Small intestine (tissue), 7 donors: ENCODE data around the gene YWHAG. TPM values are rescaled to one million over a fixed set of nuclear protein-coding genes. Genes with fewer than 3 reads are reported as not detected.

Source experiments
- DNase-seq, 2 donors: peaks; one replicate each; pipeline versions ENCODE4 v3.0.0 to v3.0.0-alpha.2; 2013
- FAIRE-seq: peaks from 2 replicates; lab custom pipeline; 2012; peaks lifted over from hg19 to GRCh38; lab: Jason Lieb, UNC
- H3K27ac ChIP-seq, 3 donors: one replicate each; pipeline ENCODE4 v1.5.1; 2013; ENCODE audit warnings: low read length in 2 of 3, mild to moderate bottlenecking in 2 of 3, control low read depth in 1 of 3, inconsistent platforms in 1 of 3, low read depth in 1 of 3, moderate library complexity in 1 of 3
- H3K27me3 ChIP-seq, 3 donors: one replicate each; pipeline ENCODE4 v1.6.1; 2013; ENCODE audit warnings: low read length in 3 of 3, inconsistent platforms in 1 of 3; ENCODE audit not compliant: control insufficient read depth in 3 of 3, insufficient read depth in 3 of 3
- H3K36me3 ChIP-seq, 3 donors: one replicate each; pipeline ENCODE4 v1.6.1; 2013; ENCODE audit warnings: low read length in 3 of 3, inconsistent platforms in 1 of 3, low read depth in 1 of 3, mild to moderate bottlenecking in 1 of 3, moderate library complexity in 1 of 3; ENCODE audit not compliant: control insufficient read depth in 3 of 3, insufficient read depth in 2 of 3
- H3K4me1 ChIP-seq, 3 donors: one replicate each; pipeline ENCODE4 v1.6.1; 2013; ENCODE audit warnings: low read length in 2 of 3, inconsistent platforms in 1 of 3, low read depth in 1 of 3, mild to moderate bottlenecking in 1 of 3, moderate library complexity in 1 of 3; ENCODE audit not compliant: control insufficient read depth in 3 of 3, insufficient read depth in 2 of 3
- H3K4me3 ChIP-seq, 3 donors: one replicate each; pipeline ENCODE4 v1.5.1; 2013; ENCODE audit warnings: low read length in 3 of 3, control low read depth in 1 of 3, inconsistent platforms in 1 of 3, low read depth in 1 of 3, mild to moderate bottlenecking in 1 of 3, moderate library complexity in 1 of 3
- H3K9me3 ChIP-seq, 2 donors: one replicate each; pipeline ENCODE4 v1.6.1; 2013; ENCODE audit warnings: low read depth in 1 of 2, low read length in 1 of 2; ENCODE audit not compliant: control insufficient read depth in 2 of 2, insufficient read depth in 1 of 2
- WGBS, 3 donors: extraction: QIAGEN DNeasy Blood & Tissue Kit; methylation state at CpG; one replicate each; pipeline ENCODE4 v1.1.7; 2013; 5-methylcytosine and 5-hydroxymethylcytosine counted together
- polyA plus RNA-seq, 4 donors: library from polyadenylated mRNA; stranded (reverse) in 3 of 4; unstranded in 1 of 4; fragments of 200-250 nt in 3 of 4; fragments of 120-200 nt in 1 of 4; gene quantifications; one replicate each; pipeline versions ENCODE4 v1.2.1 to v1.2.3, GENCODE V29; 2013
- donor health status: healthy with polysubstance abuse.
- donor health status: control.
- donor health status: control.
- donor health status: Bipolar disorder and iron deficiency.
- donor health status: healthy.

YWHAG gene
- polyA plus RNA-seq, 4 donors = 47.4 to 80.1 (median 54.5) TPM

GRCh38 chr7:76358011-76358480, 745 bp downstream of the YWHAG start:
- 0 to 1% (median 1%) methylated on average over 15 to 27 of the region's 27 CpGs for WGBS, 3 donors

DNA sequence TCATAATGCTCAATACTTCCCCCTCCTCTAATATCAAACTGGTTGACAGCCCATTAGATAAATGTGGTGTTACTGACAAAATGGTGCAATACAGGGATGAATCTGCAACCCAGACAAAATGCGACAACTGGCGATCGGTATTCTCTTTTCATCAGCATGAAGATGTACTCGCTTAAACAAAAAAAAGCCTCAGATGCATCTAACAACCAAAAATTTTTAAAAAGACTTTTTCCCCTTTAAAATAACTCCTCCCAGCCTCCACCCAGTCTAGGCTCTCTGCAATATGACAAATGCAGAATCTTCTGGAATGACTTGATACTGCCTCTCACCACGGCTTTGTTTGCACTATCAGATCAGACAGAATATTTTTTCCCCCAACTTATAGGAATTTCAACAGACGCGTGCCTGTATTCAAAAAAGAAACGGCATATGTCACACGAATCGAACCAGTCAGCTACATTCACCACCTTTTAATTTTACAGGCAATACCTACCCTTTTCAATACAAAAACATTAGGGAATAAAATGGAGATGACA, 1.2 kb downstream of the YWHAG start:
- Histone ChIP-seq H3K4me3 (peak overlapping the region; percentile 91 to 99 (median 94)), H3K9me3 (no peaks in the 10 kb centered on the region), H3K36me3 (peaks cover 0 to 6% (median 0%) of the 10 kb centered on the region in 3 donors), H3K27me3 (no peaks in the 10 kb centered on the region), H3K27ac (peak overlapping the region; percentile 95 to 99 (median 99)), H3K4me1 (peaks cover 0 to 11% (median 9%) of the 10 kb centered on the region in 3 donors)
- 1 to 2% (median 1%) methylated on average over 10 of the region's 10 CpGs for WGBS, 3 donors
- DNase-seq (peak in 1 of 2 donors; percentile 38), FAIRE-seq (no peak)

More at GRCh38 chr7:76358011-76358480, 745 bp downstream of the YWHAG start:
- Histone ChIP-seq H3K4me3 (peak overlapping the region; percentile 91 to 99 (median 94)), H3K36me3 (peaks cover 0 to 6% (median 0%) of the 10 kb centered on the region in 3 donors), H3K9me3 (no peaks in the 10 kb centered on the region), H3K27ac (peak overlapping the region; percentile 95 to 99 (median 99)), H3K27me3 (no peaks in the 10 kb centered on the region), H3K4me1 (peaks cover 0 to 11% (median 9%) of the 10 kb centered on the region in 3 donors)
- no peak for FAIRE-seq
- DNase-seq = peak; percentile 56 to 87

GRCh38 chr7:76356823-76357222, 2.0 kb downstream of the YWHAG start:
- Histone ChIP-seq H3K4me3 (peak overlapping the region in 1 of 3 donors; percentile 94), H3K9me3 (no peaks in the 10 kb centered on the region), H3K36me3 (peaks cover 0 to 9% (median 0%) of the 10 kb centered on the region in 3 donors), H3K27ac (peak overlapping the region in 1 of 3 donors; percentile 95), H3K4me1 (peaks cover 0 to 11% (median 9%) of the 10 kb centered on the region in 3 donors), H3K27me3 (no peaks in the 10 kb centered on the region)
- FAIRE-seq = no peak
- DNase-seq = peak; percentile 77 to 83
- WGBS, 3 donors = 14 to 49% (median 32%) methylated on average over 6 of the region's 6 CpGs

DNA sequence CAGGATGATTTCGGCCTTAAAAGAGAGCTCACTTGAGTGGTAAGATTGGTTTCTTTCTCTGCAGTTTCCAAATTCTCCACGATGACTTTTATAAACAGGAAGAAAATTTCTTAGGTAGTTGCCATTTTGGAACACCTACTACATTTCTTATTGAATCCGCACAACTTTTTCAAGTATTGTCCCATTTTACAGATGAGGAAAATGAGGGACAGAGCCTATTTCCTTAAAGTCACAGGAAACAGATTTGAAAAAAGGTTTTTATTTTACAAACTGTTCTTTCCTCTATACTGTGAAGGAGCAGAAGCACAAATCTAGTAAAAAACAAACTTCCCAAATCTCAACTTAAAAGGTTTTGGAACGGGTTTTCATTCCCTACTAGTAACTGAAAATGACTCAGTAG, 2.7 kb downstream of the YWHAG start:
- H3K27me3 ChIP-seq = no peaks in the 10 kb centered on the region
- peaks cover 0 to 12% (median 0%) of the 10 kb centered on the region in 3 donors for H3K36me3 ChIP-seq
- H3K9me3 ChIP-seq = no peaks in the 10 kb centered on the region
- H3K27ac ChIP-seq = no peak overlapping the region
- WGBS, 3 donors = 77 to 90% (median 80%) methylated on average over 4 of the region's 4 CpGs
- DNase-seq (no peak), FAIRE-seq (no peak)
- H3K4me3 ChIP-seq = no peak overlapping the region
- H3K4me1 ChIP-seq = peaks cover 0 to 11% (median 9%) of the 10 kb centered on the region in 3 donors

- Histone ChIP-seq H3K27me3 (no peaks in the 10 kb centered on the region), H3K4me1 (peaks cover 4 to 13% (median 9%) of the 10 kb centered on the region in 3 donors), H3K9me3 (no peaks in the 10 kb centered on the region), H3K36me3 (peaks cover 0 to 16% (median 0%) of the 10 kb centered on the region in 3 donors), H3K4me3 (no peak overlapping the region), H3K27ac (no peak overlapping the region)
- 87 to 92% (median 91%) methylated on average over 9 of the region's 9 CpGs for WGBS, 3 donors
- FAIRE-seq (no peak), DNase-seq (no peak)
These were observed 3.6 kb downstream of the YWHAG start for GRCh38 chr7:76354981-76355730.

- DNase-seq = no peak
These were observed 4.3 kb downstream of the YWHAG start for GRCh38 chr7:76354516-76354915.

DNA sequence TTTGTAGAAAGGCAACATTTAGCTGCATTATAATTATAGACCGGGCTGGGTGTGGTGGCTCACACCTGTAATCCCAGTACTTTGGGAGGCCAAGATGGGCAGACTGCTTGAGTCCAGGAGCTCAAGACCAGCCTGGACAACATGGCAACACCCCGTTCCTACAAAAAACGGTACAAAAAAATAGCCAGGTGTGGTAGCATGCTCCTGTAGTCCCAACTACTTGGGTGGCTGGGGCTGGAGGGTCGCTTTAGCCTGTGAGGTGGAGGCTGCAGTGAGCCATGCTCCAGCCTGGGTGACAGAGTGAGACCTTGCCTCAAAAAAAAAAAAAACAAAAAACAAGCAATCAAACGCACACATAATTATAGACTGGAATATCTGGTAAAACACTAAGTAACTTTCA, 5.0 kb downstream of the YWHAG start:
- Histone ChIP-seq H3K4me1 (peaks cover 3 to 9% (median 4%) of the 10 kb centered on the region in 3 donors), H3K27me3 (no peaks in the 10 kb centered on the region), H3K27ac (no peak overlapping the region), H3K9me3 (no peaks in the 10 kb centered on the region), H3K4me3 (no peak overlapping the region), H3K36me3 (peaks cover 0 to 25% (median 0%) of the 10 kb centered on the region in 3 donors)
- FAIRE-seq (no peak), DNase-seq (no peak)
- 96 to 97% (median 97%) methylated on average over 5 of the region's 5 CpGs for WGBS, 3 donors

More at GRCh38 chr7:76354516-76354915, 4.3 kb downstream of the YWHAG start:
- peaks cover 0 to 21% (median 0%) of the 10 kb centered on the region in 3 donors for H3K36me3 ChIP-seq
- no peaks in the 10 kb centered on the region for H3K27me3 ChIP-seq
- H3K4me3 ChIP-seq = no peak overlapping the region
- no peak for FAIRE-seq
- H3K27ac ChIP-seq = no peak overlapping the region
- 77 to 86% (median 82%) methylated on average over 4 of the region's 4 CpGs for WGBS, 3 donors
- H3K9me3 ChIP-seq = no peaks in the 10 kb centered on the region
- H3K4me1 ChIP-seq = peaks cover 4 to 9% (median 4%) of the 10 kb centered on the region in 3 donors

DNA sequence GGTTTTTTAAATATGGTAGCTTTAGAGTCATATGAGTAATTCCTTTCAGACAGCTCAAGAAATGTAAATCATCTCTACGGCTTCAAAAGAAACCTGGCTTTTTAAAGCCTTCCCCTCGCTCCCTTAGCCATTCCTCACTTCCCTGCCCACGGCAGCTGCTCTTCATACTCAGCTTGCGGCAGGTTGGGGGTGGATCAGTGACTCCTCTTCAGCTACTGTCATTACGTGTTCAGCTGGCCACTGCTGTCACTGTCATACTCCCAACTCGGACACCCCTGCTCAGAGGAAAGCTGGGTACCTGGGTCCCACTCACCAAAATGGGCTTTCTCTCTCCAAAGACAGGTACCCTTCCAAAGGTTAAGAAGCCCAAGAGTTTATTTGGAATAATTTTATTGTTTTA, 6.6 kb downstream of the YWHAG start:
- H3K4me3 ChIP-seq = no peak overlapping the region
- FAIRE-seq (no peak), DNase-seq (no peak)
- H3K9me3 ChIP-seq = no peaks in the 10 kb centered on the region
- no peak overlapping the region for H3K27ac ChIP-seq
- WGBS, 3 donors = 80 to 90% (median 90%) methylated on average over 6 of the region's 6 CpGs
- H3K4me1 ChIP-seq = peaks cover 4 to 6% (median 4%) of the 10 kb centered on the region in 3 donors
- no peaks in the 10 kb centered on the region for H3K27me3 ChIP-seq
- peaks cover 0 to 35% (median 0%) of the 10 kb centered on the region in 3 donors for H3K36me3 ChIP-seq
